ENCODE measurements around the gene SACM1L. TPM values are rescaled to one million over a fixed set of nuclear protein-coding genes. Genes with fewer than 3 reads are reported as not detected.

Gene SACM1L
- total and polyA plus RNA-seq, 2 experiments from 2014 or later: 28.1 to 61.6 TPM

DNA sequence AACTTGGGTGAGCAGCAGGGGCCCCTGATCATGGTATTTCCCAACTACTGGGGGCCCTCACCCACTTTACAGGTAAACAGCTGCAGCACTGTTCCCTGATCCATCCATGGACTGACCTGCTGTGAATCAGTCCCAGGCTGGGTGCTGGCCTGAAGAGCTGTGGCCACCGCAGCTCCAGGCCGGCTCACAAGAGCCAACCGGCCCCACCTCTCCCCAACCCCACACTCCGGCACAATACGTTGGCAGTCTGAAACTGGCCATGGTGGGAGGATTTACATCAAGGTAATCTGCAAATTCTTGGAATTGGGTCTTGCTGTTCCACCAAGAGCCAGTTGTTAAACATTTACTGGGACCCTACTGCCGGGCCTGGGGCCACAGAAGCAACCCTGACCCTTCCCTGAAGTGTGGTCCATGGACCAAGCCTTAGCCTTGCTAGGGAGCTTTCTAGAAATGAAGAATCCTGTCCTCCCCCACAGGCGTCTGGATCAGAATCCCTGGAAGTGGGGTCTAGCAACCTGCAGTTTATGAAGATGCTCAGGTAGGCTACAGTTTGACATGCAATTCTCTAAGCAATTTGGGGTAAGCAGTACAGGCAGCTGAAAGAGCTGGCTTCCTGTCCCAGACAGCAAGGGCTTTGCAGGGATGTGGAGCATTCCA is 103.4 kb downstream of the SACM1L start:
- Histone ChIP-seq H3K4me3 (no peak overlapping the region), H4K20me1 (ENCODE audit: insufficient read depth, poor library complexity, severe bottlenecking) (no peaks in the 10 kb centered on the region), H3K27me3 (peaks cover 32% of the 10 kb centered on the region), H3K79me2 (no peaks in the 10 kb centered on the region), H3K4me1 (ENCODE audit: insufficient read depth) (peaks cover 4% of the 10 kb centered on the region), H3K36me3 (replicated peaks; ENCODE audit: insufficient read depth, low read depth) (no peaks in the 10 kb centered on the region), H3K9me2 (replicated peaks; ENCODE audit: insufficient read depth) (no peaks in the 10 kb centered on the region), H2AFZ (no peak overlapping the region), H3K27ac (no peak overlapping the region), H3K4me2 (no peak overlapping the region), H3K9me3 (ENCODE audit: low read depth) (no peaks in the 10 kb centered on the region)
- no peak for TF ChIP-seq EZH2 (IDR thresholded peaks at IDR 0.05; ENCODE audit: borderline replicate concordance)
- TF ChIP-seq, protein P1, sequence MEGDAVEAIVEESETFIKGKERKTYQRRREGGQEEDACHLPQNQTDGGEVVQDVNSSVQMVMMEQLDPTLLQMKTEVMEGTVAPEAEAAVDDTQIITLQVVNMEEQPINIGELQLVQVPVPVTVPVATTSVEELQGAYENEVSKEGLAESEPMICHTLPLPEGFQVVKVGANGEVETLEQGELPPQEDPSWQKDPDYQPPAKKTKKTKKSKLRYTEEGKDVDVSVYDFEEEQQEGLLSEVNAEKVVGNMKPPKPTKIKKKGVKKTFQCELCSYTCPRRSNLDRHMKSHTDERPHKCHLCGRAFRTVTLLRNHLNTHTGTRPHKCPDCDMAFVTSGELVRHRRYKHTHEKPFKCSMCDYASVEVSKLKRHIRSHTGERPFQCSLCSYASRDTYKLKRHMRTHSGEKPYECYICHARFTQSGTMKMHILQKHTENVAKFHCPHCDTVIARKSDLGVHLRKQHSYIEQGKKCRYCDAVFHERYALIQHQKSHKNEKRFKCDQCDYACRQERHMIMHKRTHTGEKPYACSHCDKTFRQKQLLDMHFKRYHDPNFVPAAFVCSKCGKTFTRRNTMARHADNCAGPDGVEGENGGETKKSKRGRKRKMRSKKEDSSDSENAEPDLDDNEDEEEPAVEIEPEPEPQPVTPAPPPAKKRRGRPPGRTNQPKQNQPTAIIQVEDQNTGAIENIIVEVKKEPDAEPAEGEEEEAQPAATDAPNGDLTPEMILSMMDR (IDR thresholded peaks at IDR 0.05; ENCODE audit: poor library complexity): no peak
- TF ChIP-seq EZH2phosphoT487 (IDR thresholded peaks at IDR 0.05; ENCODE audit: low read depth, severe bottlenecking, unreplicated experiment): no peak
- 89% methylated on average over 7 of the region's 7 CpGs for WGBS (ENCODE audit: low lambda C conversion rate, missing lambda C conversion rate)
- DNase-seq (ENCODE audit: low spot score): no peak

DNA sequence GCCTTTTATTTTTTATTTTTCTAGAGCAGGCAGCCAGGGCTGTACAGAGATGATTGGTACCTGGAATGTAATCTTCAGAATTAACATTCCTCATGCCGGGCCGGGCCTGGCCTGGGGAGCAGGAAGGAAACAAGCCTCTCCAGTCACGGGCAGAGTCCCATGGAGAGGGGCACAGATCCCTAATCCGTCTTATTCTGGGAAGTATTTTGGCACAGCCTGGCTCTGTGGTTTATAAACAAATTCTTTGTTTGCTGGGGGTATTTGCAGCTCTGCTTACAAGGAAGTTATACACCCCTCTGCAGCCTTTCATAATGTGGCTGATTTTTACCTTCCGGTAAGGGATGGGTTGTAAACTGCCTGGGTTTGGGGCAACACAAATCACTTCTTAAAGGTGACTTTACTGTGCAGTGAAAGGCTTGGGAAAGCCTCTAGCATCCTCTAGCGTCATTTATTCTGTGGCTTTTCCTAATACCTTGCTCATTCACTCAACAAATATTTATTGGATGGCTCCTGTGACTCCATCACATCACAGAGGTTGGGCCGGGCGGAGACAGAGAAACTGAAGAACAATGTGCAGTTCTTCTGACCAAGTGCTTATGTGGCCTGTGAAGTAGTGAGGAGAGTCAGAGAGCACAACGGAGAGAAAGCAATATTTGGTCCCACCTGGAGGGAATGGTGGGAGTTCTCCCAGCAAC is 104.4 kb downstream of the SACM1L start:
- Histone ChIP-seq H3K79me2 (no peaks in the 10 kb centered on the region), H3K36me3 (replicated peaks; ENCODE audit: insufficient read depth, low read depth) (no peaks in the 10 kb centered on the region), H3K9me2 (replicated peaks; ENCODE audit: insufficient read depth) (no peaks in the 10 kb centered on the region), H2AFZ (no peak overlapping the region), H3K4me2 (no peak overlapping the region), H3K9me3 (ENCODE audit: low read depth) (no peaks in the 10 kb centered on the region), H3K4me1 (ENCODE audit: insufficient read depth) (peaks cover 4% of the 10 kb centered on the region), H4K20me1 (ENCODE audit: insufficient read depth, poor library complexity, severe bottlenecking) (no peaks in the 10 kb centered on the region), H3K27me3 (peaks cover 33% of the 10 kb centered on the region), H3K27ac (no peak overlapping the region), H3K4me3 (no peak overlapping the region)
- DNase-seq (ENCODE audit: low spot score): no peak
- TF ChIP-seq EZH2 (IDR thresholded peaks at IDR 0.05; ENCODE audit: borderline replicate concordance) (no peak), EZH2phosphoT487 (IDR thresholded peaks at IDR 0.05; ENCODE audit: low read depth, severe bottlenecking, unreplicated experiment) (no peak)
- TF ChIP-seq, protein P1 (IDR thresholded peaks at IDR 0.05; ENCODE audit: poor library complexity): no peak
- WGBS (ENCODE audit: low lambda C conversion rate, missing lambda C conversion rate): 64% methylated on average over 9 of the region's 9 CpGs

DNA sequence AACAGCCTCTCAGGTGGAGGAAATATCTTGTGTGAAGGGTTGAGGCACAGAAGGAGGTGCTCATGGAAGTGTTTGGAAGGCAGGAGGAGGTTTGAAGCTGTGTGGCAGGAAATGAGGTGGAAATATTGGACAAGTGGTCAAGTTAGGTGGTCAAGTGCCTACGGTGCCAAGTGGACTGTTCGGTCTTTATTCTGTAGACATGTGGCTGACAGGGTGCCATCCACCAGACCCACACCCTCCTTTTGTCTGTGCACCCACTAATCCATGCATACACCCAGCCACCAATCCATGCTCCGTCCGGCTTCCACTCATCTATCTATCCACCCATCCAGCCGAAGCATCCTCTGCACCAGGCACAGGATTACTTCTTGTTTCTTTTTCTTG is 105.0 kb downstream of the SACM1L start:
- H3K27me3 ChIP-seq: peaks cover 39% of the 10 kb centered on the region
- no peak overlapping the region for H3K4me2 ChIP-seq
- no peak overlapping the region for H3K27ac ChIP-seq
- no peaks in the 10 kb centered on the region for H3K9me3 ChIP-seq (ENCODE audit: low read depth)
- 92% methylated on average over 5 of the region's 5 CpGs for whole genome bisulfite sequencing (ENCODE audit: low lambda C conversion rate, missing lambda C conversion rate)
- no peak overlapping the region for H3K4me3 ChIP-seq
- H3K36me3 ChIP-seq (replicated peaks; ENCODE audit: insufficient read depth, low read depth): no peaks in the 10 kb centered on the region
- H3K4me1 ChIP-seq (ENCODE audit: insufficient read depth): peaks cover 4% of the 10 kb centered on the region
- no peak for DNase-seq (ENCODE audit: low spot score)
- H3K9me2 ChIP-seq (replicated peaks; ENCODE audit: insufficient read depth): no peaks in the 10 kb centered on the region
- TF ChIP-seq, protein P1 (IDR thresholded peaks at IDR 0.05; ENCODE audit: poor library complexity): no peak
- TF ChIP-seq EZH2phosphoT487 (IDR thresholded peaks at IDR 0.05; ENCODE audit: low read depth, severe bottlenecking, unreplicated experiment): no peak
- TF ChIP-seq EZH2 (IDR thresholded peaks at IDR 0.05; ENCODE audit: borderline replicate concordance): no peak
- H2AFZ ChIP-seq: no peak overlapping the region
- no peaks in the 10 kb centered on the region for H4K20me1 ChIP-seq (ENCODE audit: insufficient read depth, poor library complexity, severe bottlenecking)
- no peaks in the 10 kb centered on the region for H3K79me2 ChIP-seq
